GM18508 (cell line): ENCODE data around the gene SORL1-AS1.

Source experiments
- ATAC-seq: cut with Tn5 transposase; IDR thresholded peaks from one replicate; pipeline ENCODE4 v1.9.1; 2021; ENCODE audit warnings: moderate number of reproducible peaks; ENCODE audit not compliant: insufficient read depth, unreplicated experiment

The SORL1-AS1 gene

DNA sequence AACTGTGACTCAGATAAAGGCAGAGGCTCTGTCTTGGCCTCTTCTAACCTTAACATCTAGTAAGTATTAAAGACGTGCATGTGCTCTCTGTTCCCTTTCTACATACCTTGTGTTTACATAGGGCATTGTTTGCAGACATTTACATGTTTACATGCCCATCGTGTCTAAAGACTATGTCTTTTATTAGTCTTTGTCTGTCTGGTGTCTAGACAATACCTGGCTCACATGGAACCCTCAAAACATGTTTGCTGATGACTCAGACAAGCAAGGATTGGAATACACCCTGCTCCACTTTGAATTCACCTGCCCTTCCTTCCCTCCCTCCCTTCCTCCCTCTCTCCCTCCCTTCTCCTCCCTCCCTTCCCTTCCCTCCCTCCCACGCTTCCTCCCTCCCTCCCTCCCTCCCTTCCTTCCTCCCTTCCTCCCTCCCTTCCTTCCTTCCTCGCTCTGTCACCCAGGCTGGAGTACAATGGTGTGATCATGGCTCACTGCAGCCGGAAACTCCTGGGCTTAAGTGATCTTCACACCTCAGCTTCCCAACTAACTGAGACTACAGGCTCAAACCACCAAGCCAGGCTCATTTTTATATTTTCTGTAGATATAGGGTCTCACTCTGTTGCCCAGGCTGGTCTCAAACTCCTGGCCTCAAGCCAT, 23.7 kb upstream of the SORL1-AS1 start:
- ATAC-seq: no peak

GRCh38 chr11:121474680-121475079, 21.9 kb upstream of the SORL1-AS1 start:
- ATAC-seq: no peak

DNA sequence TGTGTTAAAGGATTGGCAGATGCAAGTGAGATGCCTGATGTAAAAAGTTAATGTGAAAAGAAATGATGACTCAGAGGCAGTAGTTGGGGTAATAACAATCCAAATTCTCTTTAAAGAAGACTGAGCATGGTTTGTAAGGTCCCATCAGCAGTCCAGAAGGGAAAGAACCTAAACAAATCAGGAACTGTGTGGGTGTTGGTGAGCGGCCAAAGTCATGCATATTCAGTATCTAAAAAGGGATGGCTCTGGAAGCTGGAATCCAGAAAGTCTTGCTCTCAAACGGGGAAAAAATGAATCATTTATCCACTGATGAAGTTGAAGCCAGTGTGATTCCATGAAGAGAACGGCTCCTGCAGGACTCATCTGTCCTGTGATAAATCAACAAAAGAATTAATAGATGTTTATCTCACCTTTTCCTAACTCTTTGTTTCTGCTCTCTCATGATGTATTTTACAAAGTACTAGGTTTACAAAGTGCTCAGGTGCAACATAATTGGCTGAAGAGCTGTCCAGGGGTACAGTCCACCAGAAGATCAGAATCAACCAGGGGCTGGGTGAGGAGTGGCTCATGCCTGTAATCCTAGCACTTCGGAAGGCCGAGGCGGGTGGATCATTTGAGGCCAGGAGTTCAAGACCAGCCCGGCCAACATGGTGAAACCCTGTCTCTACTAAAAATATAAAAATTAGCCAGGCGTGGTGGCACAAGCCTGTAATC, 20.5 kb upstream of the SORL1-AS1 start:
- ATAC-seq: no peak

DNA sequence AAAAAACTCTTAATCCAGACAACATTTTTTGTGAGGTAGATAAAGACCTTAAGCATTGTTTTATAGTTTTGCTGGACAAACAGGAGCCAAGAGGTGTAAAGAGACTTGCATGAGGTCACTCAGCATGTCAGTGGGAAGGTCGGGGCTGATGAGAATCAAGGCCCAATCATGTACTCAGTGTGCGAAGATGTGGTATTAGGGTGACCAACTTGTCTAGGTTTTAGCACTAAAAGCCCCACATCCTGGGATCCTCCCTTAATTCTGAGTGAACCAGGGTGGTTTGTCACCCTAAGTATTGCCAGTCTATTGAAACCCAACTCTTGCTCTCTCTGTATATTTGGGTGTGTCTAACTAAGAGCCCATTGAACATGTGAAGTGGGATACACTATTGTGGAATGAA, 19.5 kb upstream of the SORL1-AS1 start:
- no peak for ATAC-seq

GRCh38 chr11:121471167-121471566, 18.4 kb upstream of the SORL1-AS1 start:
- ATAC-seq: no peak

DNA sequence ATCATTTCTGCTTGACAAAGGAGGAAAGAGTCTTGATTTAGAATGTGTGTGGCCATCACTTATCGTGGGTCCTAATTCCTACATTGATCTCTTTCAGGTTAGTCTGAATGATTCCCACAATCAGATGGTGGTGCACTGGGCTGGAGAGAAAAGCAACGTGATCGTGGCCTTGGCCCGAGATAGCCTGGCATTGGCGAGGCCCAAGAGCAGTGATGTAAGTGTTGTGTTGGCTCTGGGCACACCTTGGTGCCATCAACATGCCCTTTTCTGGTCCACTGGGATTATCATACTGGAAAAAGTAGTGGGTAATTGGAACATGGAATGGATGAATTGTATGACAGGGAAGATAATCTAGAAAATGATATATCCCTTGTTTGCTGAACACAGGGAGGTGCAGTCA, 17.1 kb upstream of the SORL1-AS1 start:
- no peak for ATAC-seq

DNA sequence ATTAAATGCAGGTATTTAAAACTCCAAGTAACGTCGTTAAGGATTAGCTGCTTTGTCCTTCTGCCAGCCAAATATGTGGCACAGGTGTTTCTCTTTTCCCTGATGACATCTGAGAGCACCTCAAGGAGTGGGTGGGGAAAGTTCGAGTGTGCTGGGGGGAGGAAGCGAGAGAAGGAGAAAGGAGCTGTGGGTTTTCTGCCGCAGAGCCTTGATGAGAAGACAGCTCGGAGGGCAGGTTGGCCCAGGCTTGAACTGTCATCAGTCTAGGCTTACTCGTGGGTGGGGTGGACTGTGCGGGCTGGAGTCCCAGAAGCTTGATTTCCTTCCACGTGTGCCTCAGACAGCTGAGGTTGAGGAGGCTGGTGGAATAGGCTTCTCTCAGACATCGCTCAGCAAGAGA, 15.2 kb upstream of the SORL1-AS1 start:
- peak; percentile 27 for ATAC-seq

DNA sequence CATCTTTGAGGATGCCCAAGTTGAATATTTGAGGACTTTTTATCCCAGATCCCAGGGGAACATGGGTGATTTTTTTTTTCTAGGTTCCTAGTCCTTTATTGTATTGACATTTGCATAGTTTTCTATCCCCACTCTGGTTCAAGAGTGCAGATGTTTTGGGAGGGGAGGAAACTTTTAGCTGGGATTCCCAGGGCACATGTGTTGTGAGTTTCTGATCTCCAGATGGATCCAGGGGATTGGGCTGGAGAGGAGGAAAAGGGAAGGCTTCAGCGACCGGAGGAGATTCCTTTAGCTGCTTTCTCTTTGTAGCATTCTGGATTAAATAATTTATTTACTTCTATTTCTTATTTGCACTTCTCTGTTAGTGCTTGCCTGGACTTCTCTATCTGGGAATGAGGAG, 14.7 kb upstream of the SORL1-AS1 start:
- no peak for ATAC-seq

DNA sequence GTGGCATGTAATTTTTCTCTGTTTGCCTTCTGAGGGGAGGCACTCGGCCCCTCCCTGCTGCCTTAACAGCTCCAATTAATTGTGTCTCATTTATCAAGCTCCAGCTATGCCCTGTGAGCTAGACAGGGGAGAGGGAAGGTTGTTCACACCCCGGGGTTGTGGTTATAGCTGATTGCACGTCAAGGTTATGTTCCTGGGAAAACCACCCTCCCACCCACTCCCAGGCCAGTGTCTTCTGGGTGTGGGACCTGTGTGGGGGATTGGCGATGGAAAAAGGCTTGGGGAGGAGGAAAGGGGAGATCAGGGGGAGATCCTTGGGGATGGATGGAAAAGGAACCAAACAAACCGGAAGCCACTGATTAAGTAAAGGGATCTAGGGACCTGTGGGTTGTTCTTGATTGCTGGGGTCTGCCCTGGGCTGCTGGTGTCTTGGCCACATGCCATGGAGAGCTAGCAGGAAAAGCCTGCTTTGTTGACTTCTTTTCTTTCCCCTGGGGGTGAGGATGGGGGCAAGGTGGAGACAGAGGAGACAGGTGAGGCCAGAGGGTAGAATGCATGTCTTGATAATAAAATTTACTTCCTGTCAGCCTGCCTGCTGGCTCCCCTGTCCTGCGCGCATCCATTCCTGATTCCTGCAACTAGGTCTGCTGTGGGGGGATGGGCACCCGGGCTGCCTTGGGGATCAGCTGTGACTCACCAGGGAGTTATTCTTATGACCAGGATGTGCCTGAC, 13.5 kb upstream of the SORL1-AS1 start:
- ATAC-seq: no peak

DNA sequence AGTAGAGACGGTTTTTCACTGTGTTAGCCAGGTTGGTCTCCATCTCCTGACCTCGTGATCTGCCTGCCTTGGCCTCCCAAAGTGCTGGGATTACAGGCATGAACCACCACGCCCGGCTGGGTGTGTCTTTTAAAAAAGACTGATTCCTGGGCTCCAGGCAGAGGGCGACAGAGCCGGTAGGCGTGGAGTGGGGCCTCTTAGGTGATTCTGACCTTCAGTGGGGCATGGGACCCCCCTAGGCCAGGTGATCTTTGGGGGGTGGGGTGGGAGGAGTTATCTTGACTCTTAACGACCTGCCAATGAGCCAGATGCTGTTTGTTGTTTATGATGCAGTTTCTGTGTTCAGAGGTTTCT, 12.9 kb upstream of the SORL1-AS1 start:
- no peak for ATAC-seq

DNA sequence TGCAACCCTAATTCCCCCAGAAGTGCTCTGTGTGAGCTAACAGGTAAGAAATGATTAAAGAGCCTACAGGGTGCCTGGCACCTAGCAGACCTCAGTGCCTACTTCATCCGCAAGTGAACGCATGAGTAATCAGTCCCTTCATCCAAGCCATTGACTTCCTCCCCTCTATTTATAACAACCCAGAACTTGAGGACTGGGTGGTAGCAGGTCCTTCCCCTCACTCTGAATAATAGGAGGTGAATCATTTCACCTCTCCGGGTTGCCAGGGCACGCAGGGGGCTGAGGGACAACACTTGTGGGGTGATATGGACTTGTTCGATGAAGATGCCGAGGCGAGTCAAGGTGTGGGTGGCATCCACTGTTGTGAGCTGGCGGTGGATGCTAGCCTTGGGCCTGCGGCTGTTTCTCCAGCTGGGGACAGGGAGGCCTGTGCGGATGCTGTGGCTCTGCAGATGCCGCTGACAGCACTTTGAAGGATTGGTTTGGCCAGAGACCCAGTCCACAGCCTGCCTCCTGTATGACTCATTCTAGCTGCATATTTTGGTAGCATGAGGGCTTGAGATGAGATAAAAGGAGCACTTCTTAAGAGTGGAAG, 11.7 kb upstream of the SORL1-AS1 start:
- no peak for ATAC-seq

GRCh38 chr11:121463689-121464335, 11.0 kb upstream of the SORL1-AS1 start:
- ATAC-seq: no peak

DNA sequence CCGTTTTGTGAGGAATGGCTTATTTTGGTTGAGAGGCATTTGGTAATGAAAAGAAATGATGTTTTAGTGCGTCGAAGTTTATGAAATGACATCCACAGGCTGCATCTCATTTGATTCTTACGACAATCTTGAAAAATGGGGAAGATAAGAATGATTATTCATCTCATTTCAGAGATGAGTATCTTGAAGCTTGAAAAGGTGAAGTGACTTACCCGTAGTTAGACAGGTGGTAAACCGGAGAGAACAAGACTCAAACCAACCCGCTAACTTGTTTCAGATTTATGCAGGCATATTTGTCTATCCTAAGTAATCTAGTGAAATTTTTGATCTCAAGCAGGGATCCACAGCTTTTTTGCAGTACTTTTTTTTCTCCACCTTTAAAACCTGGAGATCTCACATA, 9.1 kb upstream of the SORL1-AS1 start:
- no peak for ATAC-seq

- no peak for ATAC-seq
Observed at GRCh38 chr11:121460941-121461514, 8.3 kb upstream of the SORL1-AS1 start.

GRCh38 chr11:121459413-121460017, 6.7 kb upstream of the SORL1-AS1 start:
- no peak for ATAC-seq

DNA sequence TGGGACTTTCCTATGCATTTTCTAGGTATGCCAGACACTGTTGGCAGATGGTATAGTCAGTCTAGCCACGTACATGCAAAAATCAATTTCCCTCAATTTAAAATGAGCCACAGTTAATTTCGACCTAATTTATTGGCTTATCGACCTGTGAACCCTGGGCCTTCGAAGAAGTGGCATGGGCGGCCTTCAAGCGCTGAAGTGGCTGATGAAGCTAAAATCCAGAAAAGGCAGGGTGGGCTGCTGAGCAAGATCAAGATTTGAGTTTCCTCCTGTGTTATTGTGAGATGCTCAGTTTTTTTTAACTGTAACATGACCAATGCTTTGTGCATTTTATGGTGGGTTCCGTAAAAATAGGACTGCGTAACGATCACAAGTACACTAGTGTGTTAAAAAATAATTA, 5.8 kb upstream of the SORL1-AS1 start:
- no peak for ATAC-seq

DNA sequence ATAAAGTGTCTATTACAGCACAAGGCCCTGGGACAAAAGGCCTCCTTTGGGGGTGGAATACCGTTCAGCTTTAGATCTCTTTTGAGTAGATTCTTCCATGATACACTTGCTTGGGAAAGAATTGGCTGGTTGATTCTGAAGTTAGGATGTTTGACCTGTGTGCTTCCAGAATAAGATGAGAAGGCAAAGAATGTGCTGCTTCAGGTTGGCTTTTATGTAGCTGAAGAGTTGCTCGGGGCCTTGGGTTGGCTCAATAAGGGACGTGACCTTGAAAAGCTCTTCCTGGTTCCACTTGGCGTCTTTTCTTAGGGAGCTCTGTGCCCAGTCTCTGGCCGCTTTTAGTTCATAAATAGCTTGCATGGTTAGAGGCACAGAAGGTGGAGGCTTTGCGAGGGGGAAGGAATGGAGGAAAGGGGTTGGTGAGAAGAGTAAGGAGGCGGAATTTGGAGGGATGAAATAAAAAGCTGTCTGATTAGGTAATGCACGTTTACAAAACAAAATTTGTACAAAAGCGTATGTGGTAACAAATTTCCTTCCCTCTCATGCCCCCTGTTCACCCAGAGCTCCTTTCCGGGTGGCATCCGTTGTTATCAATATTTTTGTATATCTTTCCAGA, 4.2 kb upstream of the SORL1-AS1 start:
- no peak for ATAC-seq

DNA sequence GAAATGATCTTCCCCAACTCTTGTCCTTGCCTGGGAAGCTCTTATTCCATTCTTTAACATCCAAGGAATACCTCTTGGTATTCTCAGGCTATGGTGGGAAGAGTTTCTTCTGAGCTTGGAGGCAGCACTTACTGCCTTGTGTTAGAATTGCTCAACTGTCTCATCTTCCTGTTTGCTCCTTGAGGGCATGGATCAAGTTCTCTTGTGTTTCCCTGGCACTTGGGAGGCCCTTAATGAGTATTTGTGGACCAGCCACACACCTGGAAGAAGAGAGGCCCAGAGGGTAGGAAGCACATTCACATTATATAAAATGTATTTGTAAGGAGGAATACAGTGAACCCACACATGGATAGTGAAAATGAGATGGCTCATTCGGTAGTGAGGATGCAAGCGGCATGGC, 3.4 kb upstream of the SORL1-AS1 start:
- no peak for ATAC-seq

GRCh38 chr11:121455115-121455514, 2.3 kb upstream of the SORL1-AS1 start:
- no peak for ATAC-seq
